ENCODE measurements around the gene PLEKHA5.
"Not testable (repeated sequence)": the region's sequence is repeated elsewhere in the genome, so short reads cannot be mapped to it uniquely, and the experiment has no call there.

PLEKHA5 gene

DNA sequence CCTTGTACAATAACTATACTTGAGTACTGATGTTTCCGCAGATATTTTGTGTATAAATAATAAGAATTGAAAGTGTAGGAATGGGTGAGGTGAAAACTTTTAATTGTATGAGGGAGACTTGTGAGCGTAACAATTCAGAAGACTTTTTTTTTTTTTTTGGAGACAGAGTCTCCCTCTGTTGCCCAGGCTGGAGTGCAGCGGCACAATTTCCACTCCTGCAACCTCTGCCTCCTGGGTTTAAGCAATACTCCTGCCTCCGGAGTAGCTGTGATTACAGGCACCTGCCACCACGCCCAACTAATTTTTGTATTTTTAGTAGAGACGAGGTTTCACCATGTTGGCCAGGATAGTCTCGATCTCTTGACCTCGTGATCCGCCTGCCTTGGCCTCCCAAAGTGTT lies 40.8 kb downstream of the PLEKHA5 start:
- not testable (repeated sequence) for DNase-seq

DNA sequence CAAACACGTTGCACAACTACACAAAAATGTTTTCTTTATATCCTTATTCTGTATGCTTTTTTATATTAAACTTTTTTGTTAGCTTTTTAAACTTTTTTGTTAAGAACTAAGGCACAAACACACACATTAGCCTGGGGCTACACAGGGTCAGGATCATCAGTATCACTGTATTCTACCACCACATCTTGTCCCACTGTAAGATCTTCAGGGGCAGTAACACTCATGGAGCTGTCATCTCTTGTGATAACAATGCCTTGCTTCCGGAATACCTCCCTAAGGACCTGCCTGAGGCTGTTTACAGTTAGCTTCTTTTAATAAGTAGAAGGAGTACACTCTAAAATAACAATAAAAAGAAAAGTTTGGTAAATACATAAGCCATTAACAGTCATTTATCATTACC lies 42.2 kb downstream of the PLEKHA5 start:
- DNase-seq: no peak

DNA sequence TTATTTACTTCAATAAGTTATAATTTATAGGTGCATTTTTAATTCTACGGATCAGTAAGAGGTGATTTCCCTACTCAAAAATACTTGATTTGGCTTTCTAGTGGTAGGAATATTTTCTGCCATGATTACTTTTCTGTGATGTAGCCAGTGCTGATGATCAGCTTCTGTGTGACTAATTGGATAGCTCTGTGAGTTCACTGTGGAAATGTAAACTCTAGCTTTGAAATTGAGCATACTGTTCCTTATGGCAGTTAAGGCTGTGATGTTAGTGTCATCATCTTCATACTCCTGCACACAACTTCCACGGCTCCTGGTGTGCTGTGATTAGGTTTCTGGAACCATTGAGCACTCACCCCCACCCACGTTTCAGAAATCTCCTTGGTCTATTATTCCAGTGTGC lies 48.2 kb downstream of the PLEKHA5 start:
- DNase-seq: no peak

DNA sequence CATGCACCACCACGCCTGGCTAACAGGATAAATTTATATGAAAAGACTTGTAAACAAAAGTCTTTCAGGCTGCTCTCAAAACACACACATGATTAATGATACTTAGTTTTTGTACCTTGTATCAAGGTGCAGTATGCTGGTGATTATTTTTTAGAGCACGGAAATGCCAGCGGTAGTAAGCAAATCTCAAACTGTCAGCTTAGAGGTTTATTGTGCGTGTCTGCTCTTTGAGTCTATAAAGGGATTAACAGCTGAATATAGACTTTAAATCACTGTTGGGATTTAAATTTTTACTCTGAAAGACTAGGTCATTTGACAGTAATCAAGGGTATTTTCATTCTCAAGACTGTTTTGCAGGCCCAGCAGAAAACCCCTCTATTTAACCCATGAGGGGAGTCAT lies 50.5 kb downstream of the PLEKHA5 start:
- DNase-seq: no peak

DNA sequence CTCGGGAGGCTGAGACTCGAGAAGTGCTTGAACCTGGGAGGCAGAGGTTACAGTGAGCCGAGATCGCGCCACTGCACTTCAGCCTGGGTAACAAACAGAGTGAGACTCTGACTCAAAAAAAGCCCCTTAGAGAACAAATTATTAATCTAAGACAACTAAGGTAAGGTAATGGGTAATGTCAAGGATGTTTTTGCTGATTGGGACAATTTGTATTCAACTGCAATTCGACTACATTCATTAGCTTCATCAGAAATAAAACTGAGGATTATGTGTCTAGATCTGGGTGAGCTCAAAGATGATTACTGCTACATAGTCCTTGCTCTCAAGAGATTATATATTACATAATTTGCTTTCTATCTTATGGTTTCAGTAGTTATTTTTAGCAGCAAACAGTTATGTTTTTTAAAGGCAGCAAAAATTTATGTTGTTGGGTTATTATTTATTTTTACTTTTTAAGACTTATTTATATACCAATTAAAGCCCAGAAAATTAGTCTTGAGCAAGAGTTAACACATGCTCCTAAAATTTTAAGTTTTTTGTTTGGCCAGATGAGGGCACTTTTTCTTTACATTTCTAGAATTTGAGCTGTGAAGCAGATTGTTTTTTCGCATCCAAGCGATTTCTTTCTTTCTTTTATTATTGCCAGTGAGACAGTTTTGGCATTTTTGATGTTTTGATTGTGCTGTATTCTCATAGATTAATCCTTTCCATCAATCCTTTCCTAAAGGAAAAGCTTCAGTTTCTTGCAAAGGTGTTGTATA lies 52.3 kb downstream of the PLEKHA5 start:
- no peak for DNase-seq

DNA sequence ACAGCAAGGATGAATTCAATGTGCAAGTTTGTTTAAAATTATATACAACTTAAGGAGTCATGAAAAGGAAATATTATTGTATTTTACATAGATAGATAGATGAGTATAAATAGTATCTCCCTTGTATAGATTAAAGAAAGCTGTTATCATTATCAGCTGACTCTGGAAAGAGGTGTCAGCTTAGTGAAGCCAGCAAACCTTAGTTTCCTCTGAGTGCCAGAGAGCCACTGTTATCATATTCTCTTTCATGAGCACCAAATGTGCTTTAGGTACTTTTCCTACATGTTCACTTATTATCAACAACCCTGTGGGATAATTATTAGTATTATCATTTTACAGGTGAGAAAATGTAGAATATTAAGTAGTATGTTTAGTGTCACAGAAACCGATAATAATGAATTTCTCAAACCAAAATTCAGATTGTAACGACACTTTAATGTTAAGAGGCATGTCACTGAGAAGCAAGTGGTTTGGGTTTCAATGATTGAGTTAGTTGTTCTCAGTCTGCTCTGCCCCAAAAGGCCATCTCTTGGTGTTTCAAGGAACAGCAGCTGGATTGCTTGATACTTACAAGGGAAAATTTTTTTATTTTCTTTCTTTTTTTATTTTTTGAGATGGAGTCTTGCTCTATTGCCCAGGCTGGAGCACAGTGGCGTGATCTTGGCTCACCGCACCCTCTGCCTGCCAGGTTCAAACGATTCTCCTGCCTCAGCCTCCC lies 53.7 kb downstream of the PLEKHA5 start:
- DNase-seq: no peak

DNA sequence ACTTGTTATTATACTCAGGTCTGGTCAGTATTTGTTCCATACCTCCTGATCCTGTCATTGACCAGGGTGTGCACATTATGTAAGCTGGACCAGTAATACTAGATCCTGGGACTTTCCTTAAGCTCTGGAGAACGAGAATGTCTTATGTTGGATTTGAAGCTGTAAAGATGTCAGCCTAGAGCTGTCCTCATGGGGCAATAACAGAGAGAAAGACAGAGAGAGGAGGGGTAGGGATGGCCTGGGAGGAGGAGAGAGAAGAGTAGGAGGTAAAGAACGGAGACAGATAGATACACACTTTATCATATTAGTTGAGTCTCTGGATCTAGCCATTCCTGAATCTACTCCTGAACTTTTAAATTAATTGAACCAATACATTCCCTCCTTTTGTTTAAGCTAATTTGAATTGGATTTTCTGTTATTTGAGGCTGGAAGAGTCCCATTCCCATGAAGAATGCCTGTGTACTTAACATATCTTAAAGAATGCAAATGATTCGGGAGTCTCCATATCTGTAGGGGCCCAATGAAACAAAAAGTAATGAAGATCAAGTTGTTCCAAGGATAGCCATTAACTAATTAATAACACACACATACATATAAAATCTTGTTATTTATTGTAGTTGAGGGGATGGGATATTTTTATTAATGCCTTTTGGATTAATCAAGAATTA lies 55.9 kb downstream of the PLEKHA5 start:
- no peak for DNase-seq

DNA sequence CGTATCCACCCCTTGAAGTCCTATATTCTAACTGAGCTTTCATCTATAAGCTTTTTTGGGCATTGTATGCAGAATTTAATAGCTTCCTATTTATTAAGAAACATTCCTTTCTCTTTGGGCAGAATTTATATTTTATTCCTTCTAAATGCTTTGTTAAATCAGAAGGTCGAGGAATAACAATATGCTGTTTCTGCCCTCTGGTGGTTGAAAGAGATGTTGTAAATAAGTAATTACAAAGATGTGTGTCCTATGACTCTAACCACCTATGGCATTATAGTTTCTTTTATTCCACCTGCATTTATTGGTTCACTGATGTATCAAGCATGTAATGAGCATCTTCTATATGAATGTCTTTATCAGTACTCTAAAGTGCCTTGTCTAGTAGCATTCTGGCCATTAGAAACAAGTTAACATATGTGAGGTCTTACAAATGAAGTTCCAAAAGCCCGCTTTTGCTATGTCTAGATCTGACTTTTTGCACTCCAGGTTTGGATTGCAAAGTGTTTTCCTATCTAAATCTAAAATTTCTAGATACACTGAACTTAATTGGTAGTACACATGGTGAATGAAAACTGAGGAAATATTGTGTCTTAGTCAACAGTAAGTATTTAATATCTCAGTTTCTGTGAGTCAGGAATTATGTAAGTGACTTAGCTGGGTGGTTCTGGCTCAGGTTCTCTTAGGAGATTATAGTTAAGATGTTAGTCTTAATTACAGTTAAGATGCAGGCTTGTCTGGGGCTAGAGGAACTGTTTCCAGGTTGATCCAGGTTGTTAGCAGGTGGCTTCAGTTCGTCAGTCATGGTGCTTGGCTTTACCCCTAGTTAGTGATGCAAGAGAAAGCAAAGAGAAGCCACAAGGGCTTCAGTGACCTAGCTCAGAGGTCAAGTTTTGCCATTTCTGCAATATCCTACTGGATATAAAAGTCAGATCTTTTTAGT lies 57.5 kb downstream of the PLEKHA5 start:
- peak; percentile 21 for DNase-seq

DNA sequence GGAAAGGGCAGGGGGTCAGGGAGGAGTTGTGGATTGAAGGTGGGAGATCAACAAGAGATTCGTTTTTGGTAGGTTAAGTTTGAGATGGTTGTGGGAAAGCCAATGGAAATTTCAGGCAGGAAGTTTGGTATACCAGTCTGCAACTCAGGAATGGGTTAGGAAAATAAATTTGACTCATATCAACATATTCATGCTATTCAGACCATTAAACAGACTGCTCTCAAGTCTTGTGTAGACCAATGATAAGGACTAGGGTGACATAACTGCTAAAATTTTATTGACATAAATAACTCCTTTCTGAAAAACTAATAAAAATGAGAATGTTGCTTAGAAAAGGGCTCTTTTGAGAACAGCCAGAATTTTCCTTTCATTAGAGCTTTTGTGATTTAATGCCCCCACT lies 60.0 kb downstream of the PLEKHA5 start:
- no peak for DNase-seq

DNA sequence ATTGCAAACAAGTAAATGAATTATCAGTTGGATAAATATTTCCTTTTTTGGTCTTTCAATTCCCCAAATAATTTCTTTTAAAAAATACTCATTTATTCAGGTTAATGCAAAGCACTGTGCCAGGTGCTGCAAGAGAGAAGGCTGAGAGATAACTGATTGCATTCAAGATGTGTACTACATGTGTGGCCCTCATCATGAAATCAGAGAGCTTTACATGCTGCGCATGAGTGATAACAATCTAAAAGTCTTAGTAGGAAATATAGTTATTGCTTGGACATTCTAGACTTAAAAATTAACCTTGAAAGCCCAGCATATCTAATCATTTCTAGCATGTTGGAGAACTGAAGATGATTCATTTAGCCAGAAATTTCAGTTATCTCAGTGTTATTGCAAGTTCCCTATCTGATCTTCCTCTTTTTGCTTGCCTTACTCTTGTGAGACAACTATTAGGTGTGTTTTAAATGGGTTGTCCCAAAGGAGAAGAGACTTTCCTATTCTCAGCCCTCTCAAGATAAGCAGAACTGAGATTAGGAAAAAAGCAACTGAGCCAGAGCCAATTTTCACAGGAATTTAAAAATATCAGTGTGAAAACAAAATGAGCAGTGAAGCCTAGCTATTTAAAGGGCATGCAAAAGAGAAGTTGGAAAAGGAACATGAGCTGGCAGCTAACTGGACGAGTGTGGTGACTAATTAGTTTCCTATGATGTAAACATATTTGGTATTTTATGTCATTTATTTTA lies 60.9 kb downstream of the PLEKHA5 start:
- DNase-seq: no peak

DNA sequence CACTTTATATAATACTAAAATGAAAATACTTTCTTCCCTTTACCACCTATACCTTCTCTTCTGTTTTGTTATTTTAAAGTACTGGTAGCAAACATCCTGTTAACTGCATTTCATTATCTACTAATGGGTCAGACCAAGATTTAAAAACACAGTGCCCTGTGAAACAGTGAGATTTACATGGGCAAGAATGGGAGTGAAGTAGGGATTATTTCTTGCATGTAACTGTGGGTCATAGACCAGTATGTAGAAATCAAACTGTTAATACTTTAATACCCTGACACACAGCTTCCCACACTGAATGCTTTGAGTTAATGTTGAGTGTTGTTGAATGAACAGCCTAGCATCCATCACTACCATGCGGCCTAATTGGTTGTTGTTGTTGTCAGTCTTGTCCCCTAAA lies 61.6 kb downstream of the PLEKHA5 start:
- DNase-seq: no peak

DNA sequence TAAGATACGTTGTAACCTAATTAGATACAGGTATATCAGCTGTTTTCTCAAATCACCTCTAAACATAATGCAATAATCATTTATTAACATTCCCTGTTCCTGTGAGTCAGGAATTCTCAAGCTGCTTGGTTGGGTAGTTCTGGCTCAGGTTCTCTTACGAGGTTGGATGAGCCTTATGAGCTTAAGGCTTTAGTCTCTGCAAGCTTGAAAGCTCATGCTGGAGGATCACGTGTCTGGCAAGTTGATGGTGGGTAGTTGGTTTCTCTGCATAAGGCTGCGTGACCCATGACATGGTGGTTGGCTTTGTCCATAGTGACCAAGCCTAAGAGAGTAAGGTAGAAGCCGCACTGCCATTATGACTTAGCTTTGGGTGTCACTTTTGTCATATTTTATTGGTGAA lies 62.0 kb downstream of the PLEKHA5 start:
- DNase-seq: no peak

DNA sequence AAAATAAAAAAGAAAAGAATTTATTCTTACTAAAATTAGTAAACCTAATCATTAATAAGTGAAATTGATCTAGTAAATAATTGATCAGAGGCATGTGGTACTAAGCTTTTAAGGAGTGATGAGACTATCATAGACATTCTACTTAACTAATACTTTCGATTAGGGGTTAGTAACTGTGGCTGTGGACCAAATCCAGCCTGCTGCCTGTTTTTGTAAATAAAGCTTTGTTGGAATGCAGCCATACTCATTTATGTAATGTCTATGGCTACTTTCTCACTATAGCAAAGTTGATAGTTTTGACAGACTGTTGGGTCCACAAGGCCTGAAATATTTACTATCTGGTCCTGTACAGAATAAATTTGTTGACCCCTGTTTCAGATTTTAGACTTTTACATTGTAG lies 63.2 kb downstream of the PLEKHA5 start:
- no peak for DNase-seq

DNA sequence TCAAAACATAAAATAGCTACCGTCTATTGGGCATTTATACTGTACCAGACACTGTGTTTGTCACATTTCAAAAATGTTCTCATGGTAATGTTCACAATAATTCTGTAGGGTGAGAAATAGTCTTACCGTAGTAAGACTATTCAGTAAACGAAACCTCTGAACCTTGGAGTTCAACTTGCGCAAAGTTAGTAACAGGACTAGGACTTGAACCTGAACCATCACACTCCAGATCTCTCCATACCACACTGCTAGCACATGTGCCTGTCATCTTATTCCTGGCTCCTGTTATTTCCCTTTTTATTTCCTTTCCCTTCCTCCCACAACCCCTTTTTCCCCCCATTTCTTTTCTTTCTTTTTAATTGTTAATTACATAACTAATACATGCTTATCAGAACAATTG lies 65.4 kb downstream of the PLEKHA5 start:
- no peak for DNase-seq

DNA sequence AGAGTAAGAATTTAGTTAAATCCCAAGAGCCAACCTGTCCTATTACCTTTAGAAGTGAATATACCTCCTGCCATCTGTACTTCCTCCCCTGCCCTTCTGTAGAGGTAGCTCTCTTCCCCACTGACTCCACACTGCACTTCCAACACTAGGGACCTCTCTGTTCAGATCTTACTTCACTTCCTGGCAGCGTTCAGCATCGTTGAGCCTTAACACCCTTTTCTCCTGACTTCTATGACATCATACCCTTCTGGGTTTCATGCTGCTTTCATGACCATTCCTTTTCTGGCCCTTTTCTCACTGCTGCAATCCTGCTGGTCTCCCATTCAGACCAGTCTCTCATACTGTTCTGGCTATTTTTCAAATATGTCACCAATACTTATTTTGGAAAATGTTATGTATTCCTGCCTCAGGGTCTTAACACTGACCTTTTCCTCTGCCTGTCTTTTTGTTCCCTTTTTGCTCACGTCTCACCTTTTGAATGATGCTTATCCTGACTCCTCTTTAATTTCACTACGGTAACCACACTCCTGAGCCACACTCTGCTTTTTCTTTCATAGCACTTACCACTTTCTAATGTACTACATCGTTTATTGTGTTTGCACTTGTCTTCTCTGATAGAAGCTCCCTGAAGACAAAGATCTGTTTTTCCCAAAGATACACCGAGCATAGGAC lies 67.6 kb downstream of the PLEKHA5 start:
- DNase-seq: no peak

DNA sequence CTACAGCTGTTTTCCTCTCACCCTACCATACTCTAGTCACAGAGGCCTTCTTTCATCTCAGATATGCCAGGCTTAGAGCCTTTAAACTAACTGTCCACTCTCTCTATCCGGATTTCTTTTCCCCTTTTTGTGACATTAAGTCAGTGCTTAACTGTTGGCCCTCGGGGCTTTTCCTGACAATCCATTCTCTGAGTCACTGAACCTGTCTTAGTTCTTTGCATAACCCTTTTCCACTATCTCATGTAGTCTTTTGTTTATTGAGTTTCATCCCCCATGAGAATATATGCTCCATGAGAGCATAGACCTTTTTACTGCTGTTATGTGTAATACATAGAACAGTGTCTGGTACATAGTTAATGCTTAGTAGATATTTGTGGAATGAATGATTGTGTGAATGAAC lies 68.7 kb downstream of the PLEKHA5 start:
- no peak for DNase-seq

DNA sequence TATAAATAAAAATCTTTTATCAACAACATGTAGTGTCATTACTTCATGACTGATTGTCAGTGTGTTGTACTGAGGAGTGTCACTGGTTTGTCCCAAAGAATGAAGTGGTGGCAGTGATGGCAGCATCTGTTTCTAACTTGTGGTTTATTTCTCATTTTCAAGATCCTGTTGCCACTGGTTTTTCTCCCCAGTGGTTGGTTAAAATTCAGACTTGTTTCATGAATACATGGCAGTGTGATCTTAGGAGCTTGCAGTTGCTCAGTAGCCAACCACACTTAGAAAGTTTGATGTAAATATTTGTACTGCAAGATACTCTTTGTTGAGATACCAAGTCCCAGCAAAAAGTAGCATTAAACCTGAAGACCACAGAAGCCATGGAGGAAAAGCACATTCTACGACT lies 69.8 kb downstream of the PLEKHA5 start:
- no peak for DNase-seq

DNA sequence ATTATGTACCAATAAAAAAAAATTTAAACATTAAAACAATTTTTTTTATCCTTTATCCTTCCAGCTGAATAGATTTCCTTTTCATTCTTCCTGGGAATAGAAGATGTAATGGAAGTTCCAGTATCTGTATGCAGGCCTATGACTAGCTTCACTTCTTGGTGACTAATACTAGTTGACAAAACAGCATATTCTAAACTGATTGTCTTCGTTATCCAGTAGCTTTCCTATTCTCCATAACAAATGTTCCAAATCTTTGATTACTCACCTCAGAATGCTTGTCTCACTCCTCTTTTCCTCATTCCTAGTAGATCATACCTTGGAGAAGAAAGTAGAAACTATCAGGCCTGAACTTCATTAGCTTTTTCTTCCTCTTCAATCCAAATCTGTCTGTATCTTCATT lies 70.7 kb downstream of the PLEKHA5 start:
- no peak for DNase-seq

DNA sequence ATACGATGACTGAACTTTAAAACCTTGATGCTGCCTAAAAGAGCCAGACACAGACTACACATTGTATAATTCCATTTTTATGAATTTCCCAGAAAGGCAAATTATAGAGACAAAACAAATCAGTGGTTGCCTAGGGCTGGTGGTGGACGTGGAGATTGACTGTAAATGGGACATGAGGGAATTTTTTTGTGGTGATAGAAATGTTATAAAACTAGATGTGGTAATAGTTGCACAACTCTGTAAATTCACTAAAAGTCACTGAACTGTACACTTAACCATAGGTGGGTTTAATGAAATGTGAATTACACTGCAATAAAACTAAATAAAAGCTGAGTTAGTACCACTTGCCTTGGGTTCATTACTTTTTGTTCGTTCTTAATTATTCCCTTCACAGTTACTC lies 72.1 kb downstream of the PLEKHA5 start:
- no peak for DNase-seq

DNA sequence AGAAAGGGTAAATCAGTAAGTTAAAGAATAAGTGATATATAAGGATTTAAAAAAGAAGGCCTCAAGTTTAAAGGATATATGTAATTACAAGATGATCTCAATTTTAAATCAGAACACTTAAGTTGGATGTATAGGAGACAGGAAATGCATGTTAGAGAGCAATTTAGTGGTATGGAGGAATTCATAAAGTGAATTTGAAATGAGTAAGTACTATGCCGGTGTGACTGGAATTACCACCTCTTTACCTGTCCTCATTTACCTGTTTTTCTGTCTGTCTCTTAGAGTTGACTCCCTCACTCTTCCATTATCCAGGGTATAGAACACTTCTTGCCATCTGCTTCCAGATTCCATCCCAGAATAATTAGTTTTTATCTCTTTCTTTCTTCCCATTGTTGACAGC lies 73.5 kb downstream of the PLEKHA5 start:
- no peak for DNase-seq

Data from DMS79 treated with DMSO at 0.1 percent for 48 hours (cell line).